Liver (tissue), 9 donors: ENCODE data around the gene TRIM38. TPM values are rescaled to one million over a fixed set of nuclear protein-coding genes. Genes with fewer than 3 reads are reported as not detected.

ENCODE experiments used
- DNase-seq: peaks from one replicate; pipeline ENCODE4 v3.0.0-alpha.2; 2017; ENCODE audit warnings: low spot score
- H3K27ac ChIP-seq, 2 donors: one replicate each; pipeline ENCODE4 v1.7.0; 2013; ENCODE audit warnings: inconsistent platforms in 2 of 2, low read length in 2 of 2, control low read depth in 1 of 2, low read depth in 1 of 2, mild to moderate bottlenecking in 1 of 2
- H3K27me3 ChIP-seq, 4 donors: one replicate each; pipeline versions ENCODE4 v1.6.1 to v1.7.0; 2013; ENCODE audit warnings: low read length in 3 of 4, inconsistent platforms in 1 of 4, mild to moderate bottlenecking in 1 of 4, moderate library complexity in 1 of 4; ENCODE audit not compliant: control insufficient read depth in 4 of 4, insufficient read depth in 4 of 4
- H3K36me3 ChIP-seq, 4 donors: one replicate each; pipeline versions ENCODE4 v1.6.1 to v1.7.0; 2013; ENCODE audit warnings: low read length in 3 of 4, mild to moderate bottlenecking in 3 of 4, low read depth in 1 of 4, moderate library complexity in 1 of 4; ENCODE audit not compliant: control insufficient read depth in 4 of 4, insufficient read depth in 3 of 4
- H3K4me1 ChIP-seq, 4 donors: one replicate each; pipeline versions ENCODE4 v1.6.1 to v1.7.0; 2013; ENCODE audit warnings: low read length in 3 of 4, mild to moderate bottlenecking in 3 of 4, moderate library complexity in 1 of 4; ENCODE audit not compliant: control insufficient read depth in 4 of 4, insufficient read depth in 4 of 4
- H3K4me3 ChIP-seq, 3 donors: one replicate each; pipeline versions ENCODE4 v1.6.1 to v1.7.0; 2013; ENCODE audit warnings: low read length in 3 of 3, control low read depth in 1 of 3, low read depth in 1 of 3, mild to moderate bottlenecking in 1 of 3
- H3K9ac ChIP-seq, 2 donors: one replicate each; pipeline ENCODE4 v1.7.0; 2013; ENCODE audit warnings: low read length in 2 of 2, mild to moderate bottlenecking in 2 of 2, moderate library complexity in 2 of 2, control low read depth in 1 of 2, low read depth in 1 of 2
- H3K9me3 ChIP-seq, 4 donors: one replicate each; pipeline versions ENCODE4 v1.6.1 to v1.7.0; 2013; ENCODE audit warnings: low read length in 3 of 4; ENCODE audit not compliant: control insufficient read depth in 4 of 4
- EGR1 ChIP-seq, 2 donors: IDR thresholded peaks; 2 replicates each; pipeline ENCODE4 v1.6.1; 2016 to 2018; ENCODE audit warnings: antibody characterized with exemption in 2 of 2, low read depth in 2 of 2
- FOXA1 ChIP-seq: IDR thresholded peaks from 2 replicates; pipeline ENCODE4 v1.6.1; 2016; ENCODE audit warnings: antibody characterized with exemption
- GABPA ChIP-seq, 2 donors: IDR thresholded peaks in 1 of 2; conservative IDR thresholded peaks in 1 of 2; 2 replicates each; pipeline ENCODE4 v1.6.1; 2016; ENCODE audit warnings: antibody characterized with exemption in 2 of 2, mild to moderate bottlenecking in 1 of 2, moderate library complexity in 1 of 2
- HNF4G ChIP-seq: IDR thresholded peaks from 2 replicates; pipeline ENCODE4 v1.6.1; 2016; ENCODE audit warnings: antibody characterized with exemption
- NR2F2 ChIP-seq: IDR thresholded peaks from 2 replicates; pipeline ENCODE4 v1.6.1; 2016; ENCODE audit warnings: antibody characterized with exemption
- RAD21 ChIP-seq, 2 donors: IDR thresholded peaks; 2 replicates each; pipeline ENCODE4 v1.6.1; 2016; ENCODE audit warnings: antibody characterized with exemption in 2 of 2, mild to moderate bottlenecking in 2 of 2
- RXRA ChIP-seq, 2 donors: IDR thresholded peaks; 2 replicates each; pipeline ENCODE4 v1.6.1; 2017 to 2018; ENCODE audit warnings: antibody characterized with exemption in 2 of 2, mild to moderate bottlenecking in 1 of 2
- TAF1 ChIP-seq: conservative IDR thresholded peaks from 2 replicates; pipeline ENCODE4 v1.6.1; 2016; ENCODE audit warnings: antibody characterized with exemption, mild to moderate bottlenecking
- YY1 ChIP-seq: IDR thresholded peaks from 2 replicates; pipeline ENCODE4 v1.6.1; 2016; ENCODE audit warnings: antibody characterized with exemption, mild to moderate bottlenecking
- WGBS: extraction: QIAGEN DNeasy Blood & Tissue Kit; methylation state at CpG from one replicate; pipeline ENCODE4 v1.1.7; 2013; 5-methylcytosine and 5-hydroxymethylcytosine counted together
- polyA plus RNA-seq, 2 donors: library from polyadenylated mRNA; stranded (reverse) in 1 of 2; unstranded in 1 of 2; fragments of 200-250 nt in 1 of 2; fragments of >200 nt in 1 of 2; fragmentation: Nextera tagmentation in 1 of 2; extraction: Ambion mirVana in 1 of 2; gene quantifications; one replicate each; pipeline versions ENCODE4 v1.2.1 to v1.2.3, GENCODE V29; 2013 to 2015
- total RNA-seq, 2 donors: library from RNA; depleted of rRNA; stranded (reverse); fragments of >200 nt; gene quantifications; one replicate each; pipeline ENCODE4 v1.2.3, GENCODE V29; 2014
- TF ChIP-seq, protein P1 (sequence below): IDR thresholded peaks from 2 replicates; pipeline ENCODE4 v1.6.1; 2016; ENCODE audit warnings: antibody characterized with exemption
- TF ChIP-seq, protein P2 (sequence below): fragments of 150-350 bp; IDR thresholded peaks from 2 replicates; pipeline ENCODE4 v1.5.1; 2017; ENCODE audit warnings: improper control_type of control experiment, low read depth, low read length; ENCODE audit not compliant: missing input control
- TF ChIP-seq, protein P3 (sequence below): IDR thresholded peaks from 2 replicates; pipeline ENCODE4 v1.6.1; 2016; ENCODE audit warnings: antibody characterized with exemption
- TF ChIP-seq, protein P4 (sequence below): IDR thresholded peaks from 2 replicates; pipeline ENCODE4 v1.6.1; 2016; ENCODE audit warnings: antibody characterized with exemption, mild to moderate bottlenecking
- donor health status: healthy.
- donor health status: healthy.
- donor health status: healthy.
- donor health status: healthy.
- donor health status: healthy.

TRIM38 gene
- total and polyA plus RNA-seq, 4 donors, result 1.5 to 3.9 (median 2.9) TPM

DNA sequence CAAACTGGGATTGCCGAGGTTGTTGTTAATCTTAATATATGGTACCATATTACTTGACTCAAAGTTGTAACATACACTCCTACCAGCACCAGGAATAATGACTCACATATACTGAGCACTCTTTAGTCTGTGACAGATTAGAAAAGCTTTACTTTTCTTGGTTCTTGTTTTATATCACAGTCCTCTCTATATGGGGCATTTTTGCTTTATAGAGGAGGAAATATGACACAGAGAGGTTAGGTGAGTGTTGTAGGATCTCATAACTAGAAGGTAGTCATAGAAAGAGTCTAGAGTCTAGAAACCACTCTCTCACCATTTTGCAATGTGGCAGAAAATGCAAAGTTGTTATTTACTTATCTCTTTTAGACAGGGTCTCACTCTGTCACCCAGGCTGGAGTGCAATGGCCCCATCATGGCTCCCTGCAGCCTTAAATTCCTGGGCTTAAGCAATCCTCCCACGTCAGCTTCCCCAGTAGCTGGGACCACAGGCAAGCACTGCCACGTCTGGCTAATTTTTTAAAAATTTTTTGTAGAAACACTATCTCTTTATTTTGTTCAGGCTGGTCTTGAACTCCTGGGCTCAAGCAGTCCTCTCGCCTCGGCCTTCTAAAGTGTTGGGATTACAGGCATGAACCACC is 13.4 kb downstream of the TRIM38 start:
- no peaks in the 10 kb centered on the region for H3K9me3 ChIP-seq
- DNase-seq, result no peak
- H3K9ac ChIP-seq, result no peak overlapping the region
- H3K27me3 ChIP-seq, result no peaks in the 10 kb centered on the region
- WGBS, result 92% methylated on average over 5 of the region's 5 CpGs
- peaks cover 4 to 15% (median 11%) of the 10 kb centered on the region in 4 donors for H3K4me1 ChIP-seq
- H3K36me3 ChIP-seq, result peaks cover 2 to 58% (median 46%) of the 10 kb centered on the region in 4 donors
- H3K27ac ChIP-seq, result no peak overlapping the region
- no peak for TF ChIP-seq HNF4G
- TF ChIP-seq, protein P1, sequence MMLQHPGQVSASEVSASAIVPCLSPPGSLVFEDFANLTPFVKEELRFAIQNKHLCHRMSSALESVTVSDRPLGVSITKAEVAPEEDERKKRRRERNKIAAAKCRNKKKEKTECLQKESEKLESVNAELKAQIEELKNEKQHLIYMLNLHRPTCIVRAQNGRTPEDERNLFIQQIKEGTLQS, result no peak
- no peak overlapping the region for H3K4me3 ChIP-seq

DNA sequence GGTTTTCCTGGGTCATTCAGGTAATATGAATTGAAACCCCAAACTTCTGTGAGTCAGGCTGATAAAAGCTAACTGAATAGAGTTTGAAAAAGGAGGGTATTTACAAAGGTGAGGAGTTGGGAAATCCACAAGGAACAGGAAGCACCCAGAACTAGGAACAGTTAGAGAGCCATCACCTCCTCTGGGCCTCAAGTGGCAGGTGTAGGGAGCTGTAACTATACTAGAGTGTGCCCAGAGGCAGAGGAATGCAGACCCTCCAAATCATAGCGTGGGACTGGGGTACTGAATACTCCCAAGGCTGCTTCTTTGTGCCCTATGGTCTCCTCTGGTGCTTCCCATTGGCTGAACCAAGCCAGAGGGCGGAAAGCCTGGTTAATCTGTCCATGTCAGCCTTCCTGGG is 18.3 kb downstream of the TRIM38 start:
- TF ChIP-seq, protein P2, sequence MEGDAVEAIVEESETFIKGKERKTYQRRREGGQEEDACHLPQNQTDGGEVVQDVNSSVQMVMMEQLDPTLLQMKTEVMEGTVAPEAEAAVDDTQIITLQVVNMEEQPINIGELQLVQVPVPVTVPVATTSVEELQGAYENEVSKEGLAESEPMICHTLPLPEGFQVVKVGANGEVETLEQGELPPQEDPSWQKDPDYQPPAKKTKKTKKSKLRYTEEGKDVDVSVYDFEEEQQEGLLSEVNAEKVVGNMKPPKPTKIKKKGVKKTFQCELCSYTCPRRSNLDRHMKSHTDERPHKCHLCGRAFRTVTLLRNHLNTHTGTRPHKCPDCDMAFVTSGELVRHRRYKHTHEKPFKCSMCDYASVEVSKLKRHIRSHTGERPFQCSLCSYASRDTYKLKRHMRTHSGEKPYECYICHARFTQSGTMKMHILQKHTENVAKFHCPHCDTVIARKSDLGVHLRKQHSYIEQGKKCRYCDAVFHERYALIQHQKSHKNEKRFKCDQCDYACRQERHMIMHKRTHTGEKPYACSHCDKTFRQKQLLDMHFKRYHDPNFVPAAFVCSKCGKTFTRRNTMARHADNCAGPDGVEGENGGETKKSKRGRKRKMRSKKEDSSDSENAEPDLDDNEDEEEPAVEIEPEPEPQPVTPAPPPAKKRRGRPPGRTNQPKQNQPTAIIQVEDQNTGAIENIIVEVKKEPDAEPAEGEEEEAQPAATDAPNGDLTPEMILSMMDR, result no peak
- TF ChIP-seq FOXA1 (no peak), NR2F2 (no peak), RAD21 (IDR thresholded peaks at IDR 0.05) (no peak), GABPA (IDR thresholded peaks at IDR 0.05 in 1 of 2, conservative IDR thresholded peaks at IDR 0.05 in 1 of 2) (no peak), YY1 (no peak), RXRA (IDR thresholded peaks at IDR 0.05) (no peak), HNF4G (no peak), TAF1 (no peak), EGR1 (IDR thresholded peaks at IDR 0.05; ENCODE audit: low read depth in 2 of 2) (no peak)
- TF ChIP-seq, protein P3, sequence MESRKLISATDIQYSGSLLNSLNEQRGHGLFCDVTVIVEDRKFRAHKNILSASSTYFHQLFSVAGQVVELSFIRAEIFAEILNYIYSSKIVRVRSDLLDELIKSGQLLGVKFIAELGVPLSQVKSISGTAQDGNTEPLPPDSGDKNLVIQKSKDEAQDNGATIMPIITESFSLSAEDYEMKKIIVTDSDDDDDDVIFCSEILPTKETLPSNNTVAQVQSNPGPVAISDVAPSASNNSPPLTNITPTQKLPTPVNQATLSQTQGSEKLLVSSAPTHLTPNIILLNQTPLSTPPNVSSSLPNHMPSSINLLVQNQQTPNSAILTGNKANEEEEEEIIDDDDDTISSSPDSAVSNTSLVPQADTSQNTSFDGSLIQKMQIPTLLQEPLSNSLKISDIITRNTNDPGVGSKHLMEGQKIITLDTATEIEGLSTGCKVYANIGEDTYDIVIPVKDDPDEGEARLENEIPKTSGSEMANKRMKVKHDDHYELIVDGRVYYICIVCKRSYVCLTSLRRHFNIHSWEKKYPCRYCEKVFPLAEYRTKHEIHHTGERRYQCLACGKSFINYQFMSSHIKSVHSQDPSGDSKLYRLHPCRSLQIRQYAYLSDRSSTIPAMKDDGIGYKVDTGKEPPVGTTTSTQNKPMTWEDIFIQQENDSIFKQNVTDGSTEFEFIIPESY, result no peak
- TF ChIP-seq, protein P1, result no peak
- TF ChIP-seq, protein P4, sequence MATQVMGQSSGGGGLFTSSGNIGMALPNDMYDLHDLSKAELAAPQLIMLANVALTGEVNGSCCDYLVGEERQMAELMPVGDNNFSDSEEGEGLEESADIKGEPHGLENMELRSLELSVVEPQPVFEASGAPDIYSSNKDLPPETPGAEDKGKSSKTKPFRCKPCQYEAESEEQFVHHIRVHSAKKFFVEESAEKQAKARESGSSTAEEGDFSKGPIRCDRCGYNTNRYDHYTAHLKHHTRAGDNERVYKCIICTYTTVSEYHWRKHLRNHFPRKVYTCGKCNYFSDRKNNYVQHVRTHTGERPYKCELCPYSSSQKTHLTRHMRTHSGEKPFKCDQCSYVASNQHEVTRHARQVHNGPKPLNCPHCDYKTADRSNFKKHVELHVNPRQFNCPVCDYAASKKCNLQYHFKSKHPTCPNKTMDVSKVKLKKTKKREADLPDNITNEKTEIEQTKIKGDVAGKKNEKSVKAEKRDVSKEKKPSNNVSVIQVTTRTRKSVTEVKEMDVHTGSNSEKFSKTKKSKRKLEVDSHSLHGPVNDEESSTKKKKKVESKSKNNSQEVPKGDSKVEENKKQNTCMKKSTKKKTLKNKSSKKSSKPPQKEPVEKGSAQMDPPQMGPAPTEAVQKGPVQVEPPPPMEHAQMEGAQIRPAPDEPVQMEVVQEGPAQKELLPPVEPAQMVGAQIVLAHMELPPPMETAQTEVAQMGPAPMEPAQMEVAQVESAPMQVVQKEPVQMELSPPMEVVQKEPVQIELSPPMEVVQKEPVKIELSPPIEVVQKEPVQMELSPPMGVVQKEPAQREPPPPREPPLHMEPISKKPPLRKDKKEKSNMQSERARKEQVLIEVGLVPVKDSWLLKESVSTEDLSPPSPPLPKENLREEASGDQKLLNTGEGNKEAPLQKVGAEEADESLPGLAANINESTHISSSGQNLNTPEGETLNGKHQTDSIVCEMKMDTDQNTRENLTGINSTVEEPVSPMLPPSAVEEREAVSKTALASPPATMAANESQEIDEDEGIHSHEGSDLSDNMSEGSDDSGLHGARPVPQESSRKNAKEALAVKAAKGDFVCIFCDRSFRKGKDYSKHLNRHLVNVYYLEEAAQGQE, result no peak
- Histone ChIP-seq H3K4me3 (no peak overlapping the region), H3K9ac (no peak overlapping the region), H3K27me3 (no peaks in the 10 kb centered on the region), H3K27ac (no peak overlapping the region), H3K36me3 (peaks cover 5 to 51% (median 42%) of the 10 kb centered on the region in 4 donors), H3K9me3 (no peaks in the 10 kb centered on the region), H3K4me1 (no peaks in the 10 kb centered on the region)
- no peak for DNase-seq
- 100% methylated on average over 2 of the region's 2 CpGs for WGBS
